Measurements from ENCODE around the gene SPATA31A3. TPM values are rescaled to one million over a fixed set of nuclear protein-coding genes. Genes with fewer than 3 reads are reported as not detected.

The SPATA31A3 gene
- total RNA-seq, 120 experiments from 2014 or later: 0.12 to 0.33 (median 0.17) TPM; not detected in 114

Other genes starting within 250 kb of the SPATA31A3 start
- gene ZNF658, start 91.8 kb downstream of the SPATA31A3 start, total RNA-seq: 10 to 100 TPM in 68 of 120 experiments, 1 to 10 TPM in 52; 4.8 to 18.5 (median 10.2) TPM